GM18873 (cell line): ENCODE data around the gene OR2A25.
"Not testable (repeated sequence)": the region's sequence is repeated elsewhere in the genome, so short reads cannot be mapped to it uniquely, and the experiment has no call there.

Source experiments
- ATAC-seq: cut with Tn5 transposase; IDR thresholded peaks from one replicate; pipeline ENCODE4 v1.9.1; 2021; ENCODE audit warnings: mild to moderate bottlenecking, moderate library complexity, moderate number of reproducible peaks; ENCODE audit not compliant: unreplicated experiment, low FRiP score

The OR2A25 gene

GRCh38 chr7:144069511-144069910 is at the start of gene OR2A25:
Gene OR2A25 (plus strand): TSS chr7:144069811. CDS start chr7:144074220, 4,409 bp downstream.
- no peak for ATAC-seq

DNA sequence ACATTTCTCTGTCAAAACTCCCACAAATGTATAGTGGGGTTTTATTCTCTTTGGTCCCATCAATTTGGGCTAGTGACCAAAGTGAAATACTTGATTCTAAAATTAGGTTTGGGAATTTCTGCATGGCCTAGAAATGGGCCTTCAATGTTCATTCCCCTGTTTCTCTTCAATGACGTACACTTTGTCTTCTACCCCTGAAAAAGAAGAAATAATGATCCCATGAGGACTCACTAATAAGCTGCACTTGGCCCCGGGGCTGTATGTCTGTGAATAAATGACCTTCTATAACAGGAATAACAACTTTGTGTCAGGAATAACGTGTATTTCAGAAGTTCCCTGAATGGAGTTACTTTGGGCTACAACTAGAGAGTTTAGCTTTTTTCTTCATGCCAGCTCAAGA is 49.3 kb upstream of the OR2A25 start:
- no peak for ATAC-seq

DNA sequence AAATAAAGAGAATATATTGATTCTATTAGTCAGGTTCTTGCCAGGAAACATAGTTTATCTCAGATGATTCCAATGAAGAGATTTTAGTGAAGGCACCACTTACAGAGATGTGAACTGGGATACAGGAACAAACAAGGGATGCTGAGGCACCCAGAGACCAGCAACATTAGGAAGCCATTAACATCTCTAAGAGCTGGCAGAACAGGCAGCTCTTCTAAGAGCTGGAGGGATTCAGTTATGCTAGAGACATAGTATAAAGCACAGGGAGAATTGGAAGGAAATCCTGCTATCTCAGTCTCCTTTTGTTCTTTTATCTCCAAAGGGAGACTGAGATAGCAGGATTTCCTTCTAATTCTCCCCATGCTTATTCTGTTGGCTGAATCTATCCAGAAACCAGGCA is 47.4 kb upstream of the OR2A25 start:
- no peak for ATAC-seq

GRCh38 chr7:144023171-144023827 is 46.3 kb upstream of the OR2A25 start:
- ATAC-seq: no peak

DNA sequence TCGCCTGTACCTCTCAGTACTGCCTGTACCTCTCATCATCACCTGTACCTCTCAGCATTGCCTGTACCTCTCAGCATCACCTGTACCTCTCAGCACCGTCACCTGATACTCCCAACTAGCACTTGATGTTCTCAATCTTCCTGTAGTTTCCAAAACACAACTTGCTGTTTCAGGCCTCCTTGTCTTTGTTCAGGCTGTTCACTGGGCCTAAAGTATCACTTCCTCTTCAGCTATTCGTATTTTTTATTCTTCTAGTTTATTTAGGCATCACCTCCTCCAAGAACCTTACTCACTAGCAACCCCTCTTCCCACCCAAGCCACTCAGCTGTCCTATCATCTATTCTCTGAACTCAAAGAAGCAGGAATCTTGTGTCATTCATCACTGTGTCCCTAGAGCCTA is 45.4 kb upstream of the OR2A25 start:
- no peak for ATAC-seq

DNA sequence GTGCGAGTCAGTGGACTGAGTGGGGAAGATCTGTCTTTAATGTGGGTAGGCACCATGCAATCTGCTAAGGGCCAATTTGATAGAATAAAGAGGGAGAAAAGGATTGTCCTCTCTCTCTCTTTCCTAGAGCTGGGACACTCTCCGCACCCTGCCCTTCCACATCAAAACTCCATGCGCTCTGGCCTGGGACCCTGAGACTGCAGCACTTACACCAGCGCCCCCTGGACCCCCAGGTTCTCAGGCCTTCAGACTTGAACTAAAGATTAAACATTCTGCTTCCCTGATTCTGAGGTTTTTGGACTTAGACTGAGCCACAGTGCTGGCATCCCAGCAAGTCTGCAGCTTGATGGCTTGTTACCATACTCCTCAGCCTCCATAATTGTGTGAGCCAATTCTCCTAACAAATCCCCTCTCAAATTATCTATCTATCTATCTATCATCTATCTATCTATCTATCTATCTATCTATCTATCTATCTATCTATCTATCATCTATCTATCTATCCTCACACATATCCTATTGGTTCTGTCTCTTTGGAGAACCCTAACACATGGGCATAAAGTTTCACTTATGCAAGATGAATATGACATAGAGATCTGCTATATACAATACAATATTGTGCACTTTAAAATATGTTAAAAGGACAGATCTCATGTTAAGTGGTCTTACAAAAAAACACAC is 43.3 kb upstream of the OR2A25 start:
- ATAC-seq: no peak

DNA sequence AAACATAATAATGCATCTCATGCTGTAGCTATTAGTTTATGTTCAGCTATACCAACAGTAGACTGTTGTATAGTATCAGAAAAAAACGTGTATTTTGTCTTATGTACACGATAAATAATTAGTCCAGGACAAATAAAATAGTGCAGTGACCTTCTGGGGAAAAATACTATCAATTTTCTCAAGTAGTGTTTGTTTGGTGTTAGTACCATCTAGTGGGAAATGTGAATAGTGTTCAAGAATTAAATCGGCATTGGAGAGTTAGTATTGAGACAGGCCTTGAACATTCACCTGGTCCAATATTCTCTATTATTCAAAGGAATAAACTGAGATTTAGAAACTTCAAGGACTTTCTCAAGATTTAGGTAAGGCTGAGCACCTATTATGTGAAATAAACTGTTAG is 42.5 kb upstream of the OR2A25 start:
- ATAC-seq: no peak

DNA sequence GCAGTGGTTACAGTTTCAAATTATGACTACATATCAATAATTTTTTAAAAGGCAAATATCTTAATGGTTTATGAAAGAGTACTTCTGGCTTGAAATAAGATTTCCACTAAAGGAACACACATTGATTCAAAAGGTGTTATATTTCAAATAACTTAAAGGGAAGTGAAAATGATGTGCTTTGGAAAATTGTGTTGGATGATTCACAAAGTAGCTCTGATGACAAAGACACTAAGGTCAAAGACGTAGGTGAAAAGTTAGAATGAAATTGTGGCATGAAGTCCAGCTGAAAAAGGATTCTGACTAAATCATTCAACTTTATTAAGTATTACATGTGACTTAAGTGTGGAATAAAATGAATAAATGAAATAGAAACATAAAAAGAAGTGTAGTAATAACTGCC is 41.6 kb upstream of the OR2A25 start:
- no peak for ATAC-seq

DNA sequence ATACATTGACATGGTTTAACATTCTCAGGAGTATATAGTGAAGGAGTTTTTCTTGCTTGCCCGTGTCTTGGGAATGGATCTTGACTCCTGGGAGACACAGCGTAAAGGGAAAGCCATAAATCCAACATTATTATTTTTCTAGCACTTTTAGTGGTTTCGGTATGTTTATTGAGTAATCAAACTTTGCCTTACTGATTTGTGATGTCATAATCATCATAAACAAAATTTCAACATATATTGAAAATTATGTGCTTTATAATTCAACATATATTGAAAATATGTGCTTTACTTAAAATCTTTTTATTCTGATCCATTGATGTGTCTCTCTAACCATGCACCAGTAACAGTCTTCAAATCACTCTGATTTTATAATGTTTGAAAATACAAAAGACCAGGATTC is 41.1 kb upstream of the OR2A25 start:
- ATAC-seq: no peak

DNA sequence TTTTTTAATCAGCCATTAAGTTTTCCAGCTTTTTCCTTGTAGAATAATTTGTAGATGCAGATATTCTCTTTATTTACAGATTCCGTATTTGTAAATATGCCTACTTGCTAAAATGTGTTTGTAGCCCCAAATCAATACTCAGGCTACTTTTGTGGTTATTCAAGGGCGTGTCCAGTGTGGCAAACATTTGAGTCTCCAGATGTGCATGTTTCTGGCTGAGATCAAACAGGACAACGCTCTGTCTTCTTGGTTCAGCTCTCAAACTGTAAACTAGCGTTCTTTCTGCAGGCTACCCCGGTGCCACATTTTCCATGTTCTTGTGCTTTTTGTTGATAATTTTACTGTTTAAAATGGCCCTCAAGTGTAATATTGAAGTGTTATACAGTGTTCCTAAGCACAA is 37.1 kb upstream of the OR2A25 start:
- no peak for ATAC-seq

- ATAC-seq: no peak
These were observed 36.5 kb upstream of the OR2A25 start for GRCh38 chr7:144032985-144033709.

DNA sequence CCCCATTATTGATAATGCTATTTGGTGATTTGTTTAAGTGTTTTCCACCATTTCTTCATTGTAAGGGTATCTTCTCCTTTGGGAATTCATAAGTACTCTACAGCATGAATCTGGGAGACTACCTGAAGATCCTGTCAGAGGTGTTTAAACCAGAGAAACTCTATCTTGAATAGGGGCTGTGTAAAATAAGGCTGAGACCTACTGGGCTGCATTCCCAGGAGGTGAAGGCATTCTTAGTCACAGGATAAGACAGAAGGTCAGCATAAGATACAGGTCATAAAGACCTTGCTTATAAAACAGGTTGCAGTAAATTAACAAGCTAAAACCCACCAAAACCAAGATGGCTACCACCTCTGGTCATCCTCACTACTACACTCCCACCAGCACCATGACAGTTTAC is 34.2 kb upstream of the OR2A25 start:
- ATAC-seq: no peak

DNA sequence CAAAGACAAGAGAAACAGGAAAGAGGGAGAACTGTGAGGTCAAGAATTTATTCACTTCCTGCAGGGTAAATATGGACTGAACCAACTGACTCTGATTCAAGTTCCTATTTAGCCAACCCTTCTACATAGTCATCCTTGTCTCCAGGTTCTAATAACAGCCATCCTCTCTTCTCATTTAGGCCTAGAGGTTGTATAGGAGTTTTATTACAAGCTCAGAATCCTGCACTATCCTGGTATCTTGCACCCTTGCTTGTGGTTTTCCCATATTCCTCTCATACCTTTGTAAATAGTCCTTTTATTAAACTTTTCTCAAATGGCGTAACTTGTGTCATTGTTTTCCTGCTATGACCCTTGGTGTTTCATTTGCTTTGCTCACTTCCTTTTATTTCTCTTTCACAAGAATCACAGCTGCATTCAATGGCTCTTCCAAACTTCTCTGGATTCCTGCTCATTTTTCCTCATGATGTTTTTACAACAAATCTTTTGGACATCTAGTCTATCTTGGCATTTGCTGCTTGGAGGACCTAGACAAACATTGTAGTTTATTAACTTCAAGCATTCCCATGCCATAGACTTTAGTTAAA is 33.2 kb upstream of the OR2A25 start:
- ATAC-seq: no peak

DNA sequence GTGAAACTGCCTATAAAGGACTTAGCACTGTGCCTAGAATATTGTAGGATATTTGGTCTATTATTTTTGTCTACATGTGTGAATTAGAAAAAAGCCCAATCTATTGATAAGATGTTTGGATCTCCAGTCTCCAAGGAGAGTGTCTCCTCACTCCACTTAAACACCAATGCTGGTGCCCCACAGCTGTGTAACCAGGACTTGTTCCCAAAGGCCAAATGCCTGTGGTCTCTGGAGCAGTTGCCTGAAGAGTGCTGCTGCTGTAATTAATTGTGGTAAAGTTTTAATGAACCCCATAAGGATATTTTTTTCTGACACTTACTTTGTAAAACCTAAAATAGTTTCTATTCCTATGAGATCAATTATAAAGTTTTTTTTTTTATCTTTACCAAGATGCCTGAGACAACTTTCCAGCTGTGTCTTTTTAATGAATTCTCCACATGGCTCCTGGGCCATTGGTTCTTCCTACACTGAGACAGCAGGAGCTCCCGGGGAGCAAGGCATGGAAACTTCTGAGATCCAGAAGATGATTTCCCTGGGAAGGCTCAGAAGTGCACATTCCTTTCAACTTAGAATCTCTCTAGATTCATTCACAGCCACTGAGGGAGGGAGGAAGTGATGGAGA is 32.1 kb upstream of the OR2A25 start:
- no peak for ATAC-seq

- ATAC-seq: no peak
These were observed 30.7 kb upstream of the OR2A25 start for GRCh38 chr7:144038887-144039286.

- no peak for ATAC-seq
These were observed 21.0 kb upstream of the OR2A25 start, which contains the start of gene OR2A5 for GRCh38 chr7:144048648-144049047. Gene OR2A5 (plus strand): TSS chr7:144048948. CDS start chr7:144050402, 1,454 bp downstream.

- ATAC-seq: no peak
These were observed 20.1 kb upstream of the OR2A25 start for GRCh38 chr7:144049491-144049890.

GRCh38 chr7:144050093-144050492 is 19.5 kb upstream of the OR2A25 start:
- no peak for ATAC-seq

DNA sequence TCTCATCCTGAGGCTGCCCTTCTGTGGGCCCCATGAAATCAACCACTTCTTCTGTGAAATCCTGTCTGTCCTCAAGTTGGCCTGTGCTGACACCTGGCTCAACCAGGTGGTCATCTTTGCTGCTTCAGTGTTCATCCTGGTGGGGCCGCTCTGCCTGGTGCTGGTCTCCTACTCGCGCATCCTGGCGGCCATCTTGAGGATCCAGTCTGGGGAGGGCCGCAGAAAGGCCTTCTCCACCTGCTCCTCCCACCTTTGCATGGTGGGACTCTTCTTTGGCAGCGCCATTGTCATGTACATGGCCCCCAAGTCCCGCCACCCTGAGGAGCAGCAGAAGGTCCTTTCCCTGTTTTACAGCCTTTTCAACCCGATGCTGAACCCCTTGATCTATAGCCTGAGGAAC is 18.7 kb upstream of the OR2A25 start:
- ATAC-seq: not testable (repeated sequence)

GRCh38 chr7:144057954-144058353 is 11.7 kb upstream of the OR2A25 start:
- no peak for ATAC-seq

DNA sequence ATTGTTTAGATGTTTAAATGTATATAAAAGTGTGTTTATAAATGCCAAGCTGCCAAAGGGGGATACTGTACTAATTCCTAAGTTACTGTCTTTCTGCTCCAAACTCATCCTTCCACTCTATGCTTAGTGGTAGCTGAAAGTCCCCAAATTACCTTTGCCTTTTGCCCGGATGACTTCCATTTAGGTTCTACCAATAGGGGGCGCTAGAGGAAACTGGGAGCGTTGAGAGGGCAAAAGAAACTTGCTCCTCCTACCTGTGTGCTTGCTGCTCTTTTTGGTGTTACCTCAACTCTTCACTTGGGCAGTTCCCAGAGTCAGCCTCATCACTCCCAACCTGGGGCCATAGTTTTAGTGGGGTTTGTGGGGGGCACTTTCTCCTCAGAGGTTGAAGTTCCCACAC is 5.9 kb upstream of the OR2A25 start:
- no peak for ATAC-seq
